ENCODE data around the gene SEMA4D.

The SEMA4D gene

DNA sequence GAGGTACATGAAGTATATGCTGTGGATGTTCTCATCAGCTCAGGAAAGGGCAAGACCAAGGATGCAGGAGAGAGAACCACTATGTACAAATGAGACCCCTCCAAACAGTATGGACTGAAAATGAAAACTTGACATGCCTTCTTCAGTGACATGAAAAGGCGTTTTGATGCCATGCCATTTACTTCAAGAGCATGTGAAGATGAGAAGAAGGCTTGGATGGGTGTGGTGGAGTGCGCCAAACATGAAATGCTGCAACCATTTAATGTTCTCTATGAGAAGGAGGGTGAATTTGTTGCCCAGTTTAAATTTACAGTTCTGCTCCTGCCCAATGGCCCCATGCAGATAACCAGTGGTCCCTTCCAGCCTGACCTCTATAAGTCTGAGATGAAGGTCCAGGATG lies 47.7 kb downstream of the SEMA4D start:
- TF ChIP-seq, protein P1, sequence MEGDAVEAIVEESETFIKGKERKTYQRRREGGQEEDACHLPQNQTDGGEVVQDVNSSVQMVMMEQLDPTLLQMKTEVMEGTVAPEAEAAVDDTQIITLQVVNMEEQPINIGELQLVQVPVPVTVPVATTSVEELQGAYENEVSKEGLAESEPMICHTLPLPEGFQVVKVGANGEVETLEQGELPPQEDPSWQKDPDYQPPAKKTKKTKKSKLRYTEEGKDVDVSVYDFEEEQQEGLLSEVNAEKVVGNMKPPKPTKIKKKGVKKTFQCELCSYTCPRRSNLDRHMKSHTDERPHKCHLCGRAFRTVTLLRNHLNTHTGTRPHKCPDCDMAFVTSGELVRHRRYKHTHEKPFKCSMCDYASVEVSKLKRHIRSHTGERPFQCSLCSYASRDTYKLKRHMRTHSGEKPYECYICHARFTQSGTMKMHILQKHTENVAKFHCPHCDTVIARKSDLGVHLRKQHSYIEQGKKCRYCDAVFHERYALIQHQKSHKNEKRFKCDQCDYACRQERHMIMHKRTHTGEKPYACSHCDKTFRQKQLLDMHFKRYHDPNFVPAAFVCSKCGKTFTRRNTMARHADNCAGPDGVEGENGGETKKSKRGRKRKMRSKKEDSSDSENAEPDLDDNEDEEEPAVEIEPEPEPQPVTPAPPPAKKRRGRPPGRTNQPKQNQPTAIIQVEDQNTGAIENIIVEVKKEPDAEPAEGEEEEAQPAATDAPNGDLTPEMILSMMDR (IDR thresholded peaks at IDR 0.05; ENCODE audit: borderline replicate concordance, control extremely low read depth, extremely low read depth, insufficient read depth, missing control alignments): no peak
- DNase-seq (ENCODE audit: low spot score): no peak
- in situ Hi-C loops (cut with MboI; ENCODE audit: low sequenced_read_pairs, unreplicated experiment): no loop called here

DNA sequence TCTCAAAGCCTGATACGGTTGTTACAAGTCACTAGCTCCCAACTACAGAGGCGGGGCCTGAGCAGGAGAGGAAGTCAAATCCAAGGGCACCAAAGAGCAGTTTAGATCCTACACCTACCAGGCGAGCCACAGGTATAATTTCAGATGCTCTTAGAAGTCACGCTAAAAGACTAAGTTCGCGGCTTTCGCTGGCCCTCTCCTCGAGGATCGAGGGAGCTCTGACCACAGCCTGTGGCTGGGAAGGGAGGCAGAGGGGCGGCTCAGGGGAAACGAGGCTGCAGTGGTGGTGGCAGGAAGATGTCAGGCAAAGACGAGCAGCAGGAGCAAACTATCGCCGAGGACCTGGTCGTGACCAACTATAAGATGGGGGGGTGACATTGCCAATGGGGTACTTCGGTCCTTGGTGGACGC lies 48.6 kb downstream of the SEMA4D start:
- TF ChIP-seq, protein P1 (IDR thresholded peaks at IDR 0.05; ENCODE audit: borderline replicate concordance, control extremely low read depth, extremely low read depth, insufficient read depth, missing control alignments): no peak
- in situ Hi-C loops (cut with MboI; ENCODE audit: low sequenced_read_pairs, unreplicated experiment): no loop called here
- no peak for DNase-seq (ENCODE audit: low spot score)

GRCh38 chr9:89448821-89449220 lies 49.1 kb downstream of the SEMA4D start:
- in situ Hi-C loops (cut with MboI; ENCODE audit: low sequenced_read_pairs, unreplicated experiment): no loop called here
- DNase-seq (ENCODE audit: low spot score): no peak
- TF ChIP-seq, protein P1 (IDR thresholded peaks at IDR 0.05; ENCODE audit: borderline replicate concordance, control extremely low read depth, extremely low read depth, insufficient read depth, missing control alignments): no peak

DNA sequence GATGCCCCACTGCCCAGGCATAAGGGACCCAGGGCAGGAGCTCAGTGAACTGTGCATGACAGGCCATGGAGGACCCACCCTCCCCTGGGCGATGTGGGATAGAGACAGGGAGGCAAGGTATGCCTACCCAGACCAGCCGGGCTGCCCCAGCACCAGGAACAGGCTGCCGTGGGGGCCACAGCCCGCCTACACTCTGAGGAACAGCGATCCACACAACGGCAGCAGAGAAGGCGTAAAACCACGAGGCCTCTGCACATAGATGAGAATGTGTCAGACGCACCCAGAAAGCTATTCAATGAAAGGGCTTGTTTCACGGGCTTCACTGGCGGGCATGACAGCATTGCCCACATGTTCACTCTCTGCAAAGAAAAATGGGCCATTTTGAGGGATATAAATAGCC lies 49.5 kb downstream of the SEMA4D start:
- in situ Hi-C loops (cut with MboI; ENCODE audit: low sequenced_read_pairs, unreplicated experiment): no loop called here
- peak; percentile 63 for DNase-seq (ENCODE audit: low spot score)
- TF ChIP-seq, protein P1 (IDR thresholded peaks at IDR 0.05; ENCODE audit: borderline replicate concordance, control extremely low read depth, extremely low read depth, insufficient read depth, missing control alignments): no peak

- in situ Hi-C loops (cut with MboI; ENCODE audit: low sequenced_read_pairs, unreplicated experiment): no loop called here
- TF ChIP-seq, protein P1 (IDR thresholded peaks at IDR 0.05; ENCODE audit: borderline replicate concordance, control extremely low read depth, extremely low read depth, insufficient read depth, missing control alignments): no peak
- DNase-seq (ENCODE audit: low spot score): no peak
These were observed 50.5 kb downstream of the SEMA4D start for GRCh38 chr9:89447416-89447815.

GRCh38 chr9:89446961-89447310 lies 51.0 kb downstream of the SEMA4D start:
- TF ChIP-seq, protein P1 (IDR thresholded peaks at IDR 0.05; ENCODE audit: borderline replicate concordance, control extremely low read depth, extremely low read depth, insufficient read depth, missing control alignments): no peak
- no peak for DNase-seq (ENCODE audit: low spot score)
- in situ Hi-C loops (cut with MboI; ENCODE audit: low sequenced_read_pairs, unreplicated experiment): no loop called here
